Fibroblast of lung (primary cell): ENCODE data around the gene IP6K1.
"Not testable (repeated sequence)": the region's sequence is repeated elsewhere in the genome, so short reads cannot be mapped to it uniquely, and the experiment has no call there.

ENCODE experiments used
- EZH2 ChIP-seq: IDR thresholded peaks from 2 replicates; pipeline ENCODE4 v1.5.1; 2012; ENCODE audit warnings: low read length, control low read depth, mild to moderate bottlenecking; ENCODE audit errors: missing control alignments
- TF ChIP-seq, protein P1 (sequence below), 2 donors: IDR thresholded peaks in 1 of 2; conservative IDR thresholded peaks in 1 of 2; 1 replicate in 1 of 2; 2 replicates in 1 of 2; pipeline ENCODE4 v1.5.1; 2011 to 2012; ENCODE audit warnings: low read length in 2 of 2, control low read depth in 1 of 2, inconsistent platforms in 1 of 2, low read depth in 1 of 2, mild to moderate bottlenecking in 1 of 2

DNA sequence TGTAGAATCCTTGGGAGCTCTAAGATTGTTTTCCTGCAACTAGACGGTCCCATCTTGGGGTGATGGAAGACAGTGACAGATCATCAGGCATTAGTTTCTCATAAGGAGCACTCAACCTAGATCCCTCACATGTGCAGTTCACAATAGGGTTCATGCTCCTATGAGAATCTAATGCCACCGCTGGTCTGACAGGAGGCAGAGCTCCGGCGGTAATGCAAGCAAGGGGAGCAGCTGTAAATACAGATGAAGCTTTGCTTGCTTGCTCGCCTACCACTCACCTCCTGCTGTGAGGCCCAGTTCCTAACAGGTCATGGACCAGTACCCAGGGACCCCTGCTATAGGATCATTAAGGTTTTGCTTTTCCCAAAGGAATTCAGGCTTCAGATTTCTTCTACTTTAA is 37.5 kb downstream of the IP6K1 start:
- TF ChIP-seq, protein P1, sequence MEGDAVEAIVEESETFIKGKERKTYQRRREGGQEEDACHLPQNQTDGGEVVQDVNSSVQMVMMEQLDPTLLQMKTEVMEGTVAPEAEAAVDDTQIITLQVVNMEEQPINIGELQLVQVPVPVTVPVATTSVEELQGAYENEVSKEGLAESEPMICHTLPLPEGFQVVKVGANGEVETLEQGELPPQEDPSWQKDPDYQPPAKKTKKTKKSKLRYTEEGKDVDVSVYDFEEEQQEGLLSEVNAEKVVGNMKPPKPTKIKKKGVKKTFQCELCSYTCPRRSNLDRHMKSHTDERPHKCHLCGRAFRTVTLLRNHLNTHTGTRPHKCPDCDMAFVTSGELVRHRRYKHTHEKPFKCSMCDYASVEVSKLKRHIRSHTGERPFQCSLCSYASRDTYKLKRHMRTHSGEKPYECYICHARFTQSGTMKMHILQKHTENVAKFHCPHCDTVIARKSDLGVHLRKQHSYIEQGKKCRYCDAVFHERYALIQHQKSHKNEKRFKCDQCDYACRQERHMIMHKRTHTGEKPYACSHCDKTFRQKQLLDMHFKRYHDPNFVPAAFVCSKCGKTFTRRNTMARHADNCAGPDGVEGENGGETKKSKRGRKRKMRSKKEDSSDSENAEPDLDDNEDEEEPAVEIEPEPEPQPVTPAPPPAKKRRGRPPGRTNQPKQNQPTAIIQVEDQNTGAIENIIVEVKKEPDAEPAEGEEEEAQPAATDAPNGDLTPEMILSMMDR (conservative IDR thresholded peaks at IDR 0.05 in 1 of 2, IDR thresholded peaks at IDR 0.05 in 1 of 2; ENCODE audit: low read depth in 1 of 2, low read length in 2 of 2): not testable (repeated sequence)
- TF ChIP-seq EZH2: not testable (repeated sequence)
